ENCODE data around the gene LGR4.

GRCh38 chr11:27386181-27386845 lies 86.3 kb downstream of the LGR4 start:
- TF ChIP-seq CTCF (IDR thresholded peaks at IDR 0.05) (no peak), POLR2A (IDR thresholded peaks at IDR 0.05) (no peak), POLR2AphosphoS5 (IDR thresholded peaks at IDR 0.05) (no peak), EP300 (IDR thresholded peaks at IDR 0.05; ENCODE audit: low read depth) (no peak)
